B cell (primary cell): ENCODE results near the gene STK11. TPM values are rescaled to one million over a fixed set of nuclear protein-coding genes. Genes with fewer than 3 reads are reported as not detected.

ENCODE experiments used
- ATAC-seq: fragments of 200-7000 bp; cut with Tn5 transposase; one replicate; pipeline ENCODE4 v1.10.0; 2021; ENCODE audit warnings: low read depth, mild to moderate bottlenecking, moderate number of reproducible peaks, moderate library complexity
- CTCF ChIA-PET: fragments of 350-600 bp; sonication (Branson Sonifier 250); formaldehyde crosslinking; loops from one replicate; lab custom pipeline; 2021; ENCODE audit warnings: antibody characterized with exemption, inconsistent platforms; lab: Charles Lee
- POLR2A ChIA-PET: fragments of 350-600 bp; sonication (Branson Sonifier 250); formaldehyde crosslinking; loops from one replicate; lab custom pipeline; 2021; ENCODE audit warnings: antibody characterized with exemption; lab: Charles Lee
- DNase-seq: peaks from one replicate; pipeline ENCODE4 v3.0.0; 2013
- H2AFZ ChIP-seq: 2 replicates; pipeline ENCODE4 v1.6.1; 2012; ENCODE audit warnings: mild to moderate bottlenecking, low read depth, low read length; ENCODE audit not compliant: insufficient read depth, poor library complexity, severe bottlenecking
- H3K27ac ChIP-seq, 2 donors: 1 replicate in 1 of 2; 2 replicates in 1 of 2; pipeline ENCODE4 v1.5.1; 2012 to 2013; ENCODE audit warnings: low read length in 2 of 2, mild to moderate bottlenecking in 2 of 2, moderate library complexity in 1 of 2
- H3K27me3 ChIP-seq, 4 experiments: fragments of 200-600 bp in 1 of 4; sonication (generic) in 1 of 4; replicated peaks in 1 of 4; 1 replicate in 2 of 4; 2 replicates in 2 of 4; pipeline versions ENCODE4 v1.6.1 to v1.7.0; 2013 to 2016; ENCODE audit warnings: low read length in 3 of 4, mild to moderate bottlenecking in 2 of 4, mixed read lengths in 1 of 4, moderate library complexity in 1 of 4; ENCODE audit not compliant: insufficient read depth in 4 of 4, control insufficient read depth in 3 of 4; ENCODE audit errors: control extremely low read depth in 1 of 4
- H3K36me3 ChIP-seq, 2 experiments: replicated peaks in 1 of 2; 1 replicate in 1 of 2; 2 replicates in 1 of 2; pipeline versions ENCODE4 v1.6.1 to v1.7.1; 2013; ENCODE audit warnings: low read length in 1 of 2; ENCODE audit not compliant: insufficient read depth in 2 of 2, control insufficient read depth in 1 of 2; ENCODE audit errors: control extremely low read depth in 1 of 2, extremely low read depth in 1 of 2
- H3K4me1 ChIP-seq, 2 donors: fragments of 200-600 bp in 1 of 2; sonication (generic) in 1 of 2; 1 replicate in 1 of 2; 2 replicates in 1 of 2; pipeline versions ENCODE4 v1.5.1 to v1.6.1; 2013 to 2017; ENCODE audit warnings: low read length in 2 of 2; ENCODE audit not compliant: control insufficient read depth in 2 of 2, insufficient read depth in 2 of 2
- H3K4me2 ChIP-seq: replicated peaks from 2 replicates; pipeline ENCODE3; 2012; ENCODE audit warnings: mild to moderate bottlenecking, low read depth, low read length; ENCODE audit not compliant: poor library complexity, severe bottlenecking
- H3K4me3 ChIP-seq, 5 experiments: fragments of 200-600 bp in 1 of 5; sonication (generic) in 1 of 5; 1 replicate in 3 of 5; 2 replicates in 2 of 5; pipeline versions ENCODE4 v1.5.1 to v1.7.0; 2011 to 2016; ENCODE audit warnings: low read length in 4 of 5, mild to moderate bottlenecking in 4 of 5, low read depth in 2 of 5, control low read depth in 1 of 5, moderate library complexity in 1 of 5; ENCODE audit not compliant: insufficient read depth in 1 of 5; ENCODE audit errors: control extremely low read depth in 1 of 5, extremely low read depth in 1 of 5
- H3K79me2 ChIP-seq: fragments of 200-600 bp; sonication (generic); one replicate; pipeline ENCODE4 v1.6.0; 2016; ENCODE audit warnings: low read length; ENCODE audit not compliant: control insufficient read depth, insufficient read depth
- H3K9ac ChIP-seq: fragments of 200-600 bp; sonication (generic); 2 replicates; pipeline ENCODE4 v1.6.1; 2017; ENCODE audit warnings: mild to moderate bottlenecking, low read length, moderate library complexity
- H3K9me3 ChIP-seq, 3 donors: one replicate each; pipeline versions ENCODE4 v1.6.1 to v1.7.1; 2013; ENCODE audit warnings: low read length in 2 of 3; ENCODE audit not compliant: control insufficient read depth in 2 of 3, insufficient read depth in 1 of 3; ENCODE audit errors: control extremely low read depth in 1 of 3
- H4K20me1 ChIP-seq: 2 replicates; pipeline ENCODE4 v1.6.0; 2012; ENCODE audit warnings: mild to moderate bottlenecking, low read length; ENCODE audit not compliant: insufficient read depth, control insufficient read depth, poor library complexity, severe bottlenecking
- H3K27ac Mint-ChIP-seq: one replicate; pipeline ENCODE4 v1.8.0; 2021; ENCODE audit warnings: mixed read lengths
- H3K27me3 Mint-ChIP-seq: one replicate; pipeline ENCODE4 v1.8.0; 2021; ENCODE audit warnings: mixed read lengths
- H3K4me1 Mint-ChIP-seq: one replicate; pipeline ENCODE4 v1.8.0; 2021; ENCODE audit warnings: mixed read lengths
- H3K4me3 Mint-ChIP-seq: one replicate; pipeline ENCODE4 v1.8.0; 2021; ENCODE audit warnings: mixed read lengths
- H3K9me3 Mint-ChIP-seq: one replicate; pipeline ENCODE4 v1.8.0; 2022; ENCODE audit warnings: mixed read lengths; ENCODE audit not compliant: insufficient read depth
- EZH2 ChIP-seq: IDR thresholded peaks from 2 replicates; pipeline ENCODE4 v1.6.1; 2012; ENCODE audit warnings: borderline replicate concordance, low read depth, mild to moderate bottlenecking, moderate library complexity, low read length; ENCODE audit not compliant: insufficient read depth, poor library complexity, severe bottlenecking
- WGBS: methylation state at CpG from one replicate; pipeline ENCODE4 v1.1.5; 2013; ENCODE audit warnings: missing lambda C conversion rate; ENCODE audit not compliant: insufficient coverage; 5-methylcytosine and 5-hydroxymethylcytosine counted together
- intact Hi-C: fragments of 100-400 bp; cut with micrococcal nuclease; formaldehyde crosslinking; loops from one replicate; pipeline ENCODE4 v1.10.0; 2022
- polyA plus RNA-seq: library from polyadenylated mRNA; depleted of rRNA; stranded (reverse); fragments of >200 nt; gene quantifications from 2 replicates; pipeline ENCODE4 v1.2.3, GENCODE V29; 2012
- total RNA-seq, 2 donors: library from RNA; stranded (reverse); fragments of 120-200 nt in 1 of 2; gene quantifications; 1 replicate in 1 of 2; 2 replicates in 1 of 2; pipeline versions ENCODE4 v1.2.3 to v1.2.4, GENCODE V29; 2013 to 2022
- TF ChIP-seq, protein P1 (sequence below): fragments of 200-600 bp; IDR thresholded peaks from one replicate; pipeline ENCODE4 v1.8.0; 2022; ENCODE audit warnings: antibody characterized with exemption, mild to moderate bottlenecking

The STK11 gene
- total and polyA plus RNA-seq, 2 donors (not counting 1 experiment from before 2014, with no cell fraction given) = 87.9 to 89.9 TPM

DNA sequence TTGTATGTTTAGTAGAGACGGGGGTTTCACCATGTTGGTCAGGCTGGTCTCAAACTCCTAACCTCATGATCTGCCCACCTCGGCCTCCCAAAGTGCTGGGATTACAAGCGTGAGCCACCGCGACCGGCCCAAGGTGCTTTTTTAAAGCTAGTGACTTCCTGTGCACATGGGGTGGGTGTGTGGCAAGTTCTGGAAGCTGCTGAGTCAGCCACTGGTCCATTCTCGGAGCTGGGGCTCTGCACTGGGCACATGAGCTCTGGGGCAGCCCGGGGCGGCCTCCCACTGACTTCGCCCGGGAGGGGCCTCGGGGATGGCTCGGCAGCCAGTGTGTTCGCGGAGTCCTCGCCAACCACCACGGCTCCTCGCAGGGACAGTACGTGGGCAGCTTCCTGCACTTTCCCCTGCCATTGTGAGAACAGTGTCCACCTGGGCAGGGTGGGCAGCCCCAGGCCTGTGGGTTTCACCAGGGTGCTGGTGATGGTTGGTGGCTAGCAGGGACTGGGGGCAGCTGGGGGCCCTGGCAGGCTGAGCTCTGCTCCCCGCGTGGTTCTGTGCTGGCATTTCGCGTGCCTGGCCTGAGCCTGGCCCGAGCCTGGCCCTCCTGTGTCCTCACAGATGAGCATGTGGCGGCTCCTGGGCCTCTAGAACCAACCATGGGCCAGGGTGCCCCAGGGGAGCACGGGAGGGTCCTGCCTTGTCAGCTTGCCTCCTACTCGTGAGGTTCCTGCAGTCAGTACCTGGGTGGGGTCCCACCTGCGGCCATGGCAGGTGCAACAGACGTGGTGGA is 20.1 kb downstream of the STK11 start:
- H3K9ac ChIP-seq = no peak overlapping the region
- peaks cover 2% of the 10 kb centered on the region for H3K4me1 Mint-ChIP-seq
- H3K4me1 ChIP-seq = no peaks in the 10 kb centered on the region
- no peaks in the 10 kb centered on the region for H3K27me3 ChIP-seq
- 97% methylated on average over 24 of the region's 29 CpGs for WGBS
- H3K9me3 ChIP-seq = no peaks in the 10 kb centered on the region
- TF ChIP-seq, protein P1, sequence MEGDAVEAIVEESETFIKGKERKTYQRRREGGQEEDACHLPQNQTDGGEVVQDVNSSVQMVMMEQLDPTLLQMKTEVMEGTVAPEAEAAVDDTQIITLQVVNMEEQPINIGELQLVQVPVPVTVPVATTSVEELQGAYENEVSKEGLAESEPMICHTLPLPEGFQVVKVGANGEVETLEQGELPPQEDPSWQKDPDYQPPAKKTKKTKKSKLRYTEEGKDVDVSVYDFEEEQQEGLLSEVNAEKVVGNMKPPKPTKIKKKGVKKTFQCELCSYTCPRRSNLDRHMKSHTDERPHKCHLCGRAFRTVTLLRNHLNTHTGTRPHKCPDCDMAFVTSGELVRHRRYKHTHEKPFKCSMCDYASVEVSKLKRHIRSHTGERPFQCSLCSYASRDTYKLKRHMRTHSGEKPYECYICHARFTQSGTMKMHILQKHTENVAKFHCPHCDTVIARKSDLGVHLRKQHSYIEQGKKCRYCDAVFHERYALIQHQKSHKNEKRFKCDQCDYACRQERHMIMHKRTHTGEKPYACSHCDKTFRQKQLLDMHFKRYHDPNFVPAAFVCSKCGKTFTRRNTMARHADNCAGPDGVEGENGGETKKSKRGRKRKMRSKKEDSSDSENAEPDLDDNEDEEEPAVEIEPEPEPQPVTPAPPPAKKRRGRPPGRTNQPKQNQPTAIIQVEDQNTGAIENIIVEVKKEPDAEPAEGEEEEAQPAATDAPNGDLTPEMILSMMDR = no peak
- no peak for TF ChIP-seq EZH2
- DNase-seq (no peak), ATAC-seq (no peak)
- no peak overlapping the region for H3K27ac Mint-ChIP-seq
- intact Hi-C loops = no loop called here
- H3K79me2 ChIP-seq = peaks cover 16% of the 10 kb centered on the region
- no peak overlapping the region for H3K4me2 ChIP-seq
- H3K36me3 ChIP-seq = peaks cover 0 to 35% of the 10 kb centered on the region in 2 experiments
- POLR2A ChIA-PET = no interaction called here
- H3K9me3 Mint-ChIP-seq = no peaks in the 10 kb centered on the region
- H4K20me1 ChIP-seq = peaks cover 25% of the 10 kb centered on the region
- H2AFZ ChIP-seq = no peak overlapping the region
- no peak overlapping the region for H3K4me3 ChIP-seq
- CTCF ChIA-PET = interaction anchor here (0.8 to 1.0 kb wide), 2 partner anchors 39 to 111 kb away, joined by 3 read pairs; no protein-coding TSS in a partner anchor
- no peak overlapping the region for H3K27ac ChIP-seq
- H3K27me3 Mint-ChIP-seq = no peaks in the 10 kb centered on the region
- no peak overlapping the region for H3K4me3 Mint-ChIP-seq

DNA sequence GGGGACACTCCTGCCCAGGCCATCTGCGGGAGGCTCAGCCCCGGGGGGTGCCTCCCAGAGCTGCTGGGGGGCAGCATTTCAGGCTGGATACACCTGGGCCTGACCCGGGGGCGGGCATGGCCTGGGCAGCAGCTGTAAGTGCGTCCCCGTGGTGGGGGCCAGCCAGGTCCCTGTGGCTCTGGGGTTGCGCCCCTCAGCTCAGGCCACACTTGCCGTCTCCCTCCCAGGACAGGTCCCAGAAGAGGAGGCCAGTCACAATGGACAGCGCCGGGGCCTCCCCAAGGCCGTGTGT is 20.6 kb downstream of the STK11 start:
- Histone ChIP-seq H3K4me3 (no peak overlapping the region), H3K9me3 (no peaks in the 10 kb centered on the region), H3K36me3 (peaks cover 0 to 30% of the 10 kb centered on the region in 2 experiments), H2AFZ (no peak overlapping the region), H3K27me3 (no peaks in the 10 kb centered on the region), H3K79me2 (peaks cover 11% of the 10 kb centered on the region), H3K4me1 (no peaks in the 10 kb centered on the region), H3K9ac (no peak overlapping the region), H3K4me2 (no peak overlapping the region), H3K27ac (no peak overlapping the region), H4K20me1 (peaks cover 20% of the 10 kb centered on the region)
- WGBS = 98% methylated on average over 11 of the region's 11 CpGs
- intact Hi-C loops = no loop called here
- H3K4me3 Mint-ChIP-seq = no peak overlapping the region
- ATAC-seq (no peak), DNase-seq (no peak)
- H3K27me3 Mint-ChIP-seq = no peaks in the 10 kb centered on the region
- ChIA-PET CTCF (interaction anchor here (1.0 kb wide), 1 partner anchor 112 kb away, joined by 3 read pairs; no protein-coding TSS in a partner anchor), POLR2A (no interaction called here)
- no peak overlapping the region for H3K27ac Mint-ChIP-seq
- no peak for TF ChIP-seq EZH2
- TF ChIP-seq, protein P1 = no peak
- no peaks in the 10 kb centered on the region for H3K9me3 Mint-ChIP-seq
- H3K4me1 Mint-ChIP-seq = peaks cover 2% of the 10 kb centered on the region
